Islet precursor cell (in vitro differentiated cells): ENCODE measurements around the gene THSD8.
A peak's percentile ranks its signal among the peaks of the same experiment; 100 is the strongest.
"Not testable (repeated sequence)": the region's sequence is repeated elsewhere in the genome, so short reads cannot be mapped to it uniquely, and the experiment has no call there.

Experiments used
- DNase-seq: peaks from one replicate; pipeline ENCODE4 v3.0.0-alpha.2; 2018

The THSD8 gene

DNA sequence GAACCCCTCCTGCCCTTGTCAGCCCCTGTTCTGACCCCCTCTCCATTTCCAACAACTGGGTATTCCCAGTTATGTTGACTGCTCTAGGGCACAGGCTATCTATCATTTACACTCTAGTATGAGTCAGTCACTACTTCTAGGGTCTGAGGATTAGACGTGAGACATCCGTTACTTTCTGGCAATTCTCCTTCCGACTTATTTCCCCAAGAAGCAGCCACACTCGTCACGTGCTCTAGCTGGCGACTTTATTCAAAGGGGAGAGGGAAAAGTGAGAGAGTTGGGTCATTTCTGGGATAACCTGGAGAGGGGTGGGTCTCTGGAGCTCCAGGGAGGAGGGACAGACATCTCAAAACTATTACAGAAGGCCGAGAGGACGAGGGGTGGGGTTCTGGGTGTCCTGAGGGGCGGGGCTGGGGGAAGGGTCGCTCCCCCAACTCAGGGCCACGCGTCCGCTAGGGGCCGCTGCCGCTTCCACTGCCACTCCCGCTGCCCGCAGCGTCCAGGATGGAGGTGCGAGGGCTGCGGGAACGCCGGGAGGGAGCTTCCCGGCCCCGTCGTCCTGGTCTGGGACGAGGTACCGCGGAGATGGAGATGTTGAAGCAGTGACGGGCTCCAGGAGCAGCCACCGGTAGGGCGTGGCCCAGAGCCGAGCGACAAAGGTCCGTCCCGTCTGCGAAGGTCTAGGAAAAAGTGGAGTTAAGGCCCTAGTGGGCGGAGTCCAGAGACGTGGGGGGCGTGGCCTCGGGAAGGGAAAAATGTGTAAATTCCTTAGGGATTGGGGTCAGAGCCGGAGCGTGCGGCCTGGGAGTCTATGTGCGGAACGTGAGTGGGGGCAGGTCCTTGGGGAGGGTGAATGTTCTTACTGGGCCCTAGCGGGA, 23.6 kb downstream of the THSD8 start:
- peak; percentile 85 for DNase-seq

DNA sequence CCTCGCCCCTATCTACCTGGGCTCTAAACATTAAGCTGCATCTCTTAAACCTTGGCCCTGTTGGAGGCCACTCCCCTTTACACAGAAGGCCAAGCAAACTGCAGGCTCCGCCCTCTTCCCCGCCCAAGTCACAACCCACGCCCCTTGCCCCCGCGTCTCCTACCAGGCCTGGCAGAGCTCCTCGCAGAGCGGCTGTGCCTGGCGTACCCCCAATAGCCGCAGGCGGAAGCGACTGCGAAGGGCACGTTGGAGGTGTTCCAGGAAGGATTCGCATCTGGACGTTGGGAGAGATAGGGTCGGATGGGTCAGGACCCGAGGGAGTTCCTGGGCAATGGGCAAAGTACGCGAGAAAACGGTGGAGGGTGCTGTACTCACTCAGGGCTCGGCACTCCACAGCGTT, 26.6 kb downstream of the THSD8 start:
- peak; percentile 80 for DNase-seq

DNA sequence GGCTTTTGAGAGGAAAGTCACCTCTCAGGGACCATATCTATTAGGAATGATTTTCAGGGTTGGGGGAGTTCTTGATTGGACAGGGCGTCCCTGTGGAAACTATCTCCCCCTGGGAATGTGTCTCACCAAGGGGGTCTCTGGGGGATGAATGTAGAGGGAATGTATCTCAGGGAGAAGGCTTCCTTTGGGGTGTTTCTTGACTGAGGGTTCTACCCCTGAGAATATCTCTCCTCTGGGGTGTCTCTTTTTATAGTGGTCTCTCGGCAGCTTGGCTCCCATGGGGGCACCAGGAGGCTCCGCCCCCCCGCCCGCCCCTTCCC, 31.5 kb downstream of the THSD8 start:
- no peak for DNase-seq

DNA sequence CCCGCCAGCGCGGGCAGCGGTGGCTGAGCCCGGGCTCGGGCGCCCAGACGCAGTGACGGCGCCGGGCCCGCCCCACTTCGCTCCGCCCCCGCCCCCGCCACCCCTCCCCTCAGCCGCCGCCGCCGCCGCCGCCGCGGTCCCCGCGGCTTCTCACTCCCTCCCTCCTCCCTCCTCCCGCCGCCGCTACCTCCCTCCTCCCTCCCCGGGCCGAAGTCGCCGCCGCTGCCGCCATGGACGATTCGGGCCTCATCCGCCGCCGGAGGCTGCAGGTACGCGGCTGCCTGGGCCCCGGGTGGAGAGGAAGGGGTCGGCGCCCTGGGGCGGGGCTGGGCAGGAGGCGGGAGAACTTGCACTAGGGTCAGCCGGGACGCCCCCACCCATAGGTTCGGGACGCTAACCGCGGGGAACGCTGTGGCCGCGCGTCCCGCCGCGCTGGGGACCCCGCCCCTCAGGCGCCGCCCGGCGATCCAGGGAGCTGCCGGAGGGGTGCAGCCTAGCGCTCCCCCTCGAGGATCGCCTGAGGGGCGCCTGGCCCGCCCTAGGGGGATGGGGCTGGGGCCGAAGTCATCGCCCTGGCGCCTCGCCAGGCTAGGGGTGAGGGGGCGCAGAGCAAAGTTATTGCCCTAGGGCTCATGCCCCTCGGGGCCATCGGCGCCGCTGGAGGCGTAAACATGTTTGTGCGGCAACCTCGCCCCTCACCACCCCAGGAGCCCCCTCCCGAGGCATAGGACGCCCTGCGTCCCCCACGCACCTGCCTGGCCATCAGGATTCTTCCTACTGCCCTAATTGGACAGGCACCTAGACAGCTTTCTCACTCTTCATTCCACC, 32.1 kb downstream of the THSD8 start:
- DNase-seq, result peak; percentile 81

DNA sequence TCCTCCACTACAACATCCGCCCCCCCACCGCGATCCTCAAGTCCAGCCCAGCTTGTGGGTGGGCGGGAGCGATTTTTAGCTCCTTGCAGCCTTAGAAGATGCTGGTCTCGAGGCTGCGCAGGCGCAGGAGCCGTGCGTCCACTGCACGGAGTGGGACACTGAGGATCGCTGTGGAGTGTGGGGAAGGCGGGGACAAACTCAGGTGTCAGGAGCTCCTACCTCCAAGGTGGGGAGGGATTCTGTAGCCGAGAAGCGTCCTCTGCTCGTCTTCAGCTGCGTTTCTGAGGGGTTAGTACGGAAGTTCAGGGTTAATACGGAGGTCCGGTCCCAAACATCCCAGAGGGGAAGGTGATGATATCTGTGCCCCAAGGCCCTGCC, 32.7 kb downstream of the THSD8 start, which contains the start of gene RTBDN:
Gene RTBDN (minus strand): TSS at position 14 of the 378 bp plus-strand sequence. CDS start 4,600 bp downstream, outside the sequence.
- peak; percentile 66 for DNase-seq

DNA sequence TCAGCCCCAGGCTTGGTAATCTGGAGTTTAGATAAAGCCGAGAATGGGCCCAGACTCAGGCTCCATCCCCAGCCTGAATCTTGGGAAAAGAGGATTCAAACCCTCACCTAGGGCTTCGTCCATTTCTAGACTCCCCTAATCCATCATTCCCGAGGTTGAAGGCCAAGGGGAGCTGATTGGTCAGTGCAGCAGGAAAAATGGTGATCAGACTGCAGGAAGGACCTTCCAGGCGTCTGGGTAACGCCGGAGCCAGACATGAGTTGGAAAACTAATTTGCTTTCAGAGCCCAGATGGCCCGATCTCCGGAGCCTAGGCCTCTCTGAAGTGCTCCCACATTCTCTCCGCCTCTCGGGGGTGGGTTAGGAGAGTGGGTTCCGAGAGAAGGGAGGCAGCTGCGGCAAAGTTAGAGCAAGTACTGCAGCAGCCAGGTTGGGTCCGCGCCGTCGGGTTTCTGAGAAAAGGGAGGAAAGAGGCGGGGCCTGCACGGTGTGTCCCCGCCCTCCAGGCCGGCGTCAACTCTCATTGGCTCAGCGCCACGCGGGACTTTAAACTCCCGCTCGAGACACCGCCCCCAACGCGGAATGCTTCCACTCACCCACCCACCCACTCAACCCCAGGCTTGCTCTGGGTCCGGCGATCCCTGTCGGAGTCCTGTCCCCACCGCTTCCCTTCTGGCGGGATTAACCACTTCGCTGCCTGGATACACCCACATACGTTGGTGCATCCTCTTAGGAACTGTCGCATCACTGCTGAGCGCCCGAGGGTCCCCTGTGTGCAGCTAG, 33.3 kb downstream of the THSD8 start:
- peak; percentile 68 for DNase-seq

DNA sequence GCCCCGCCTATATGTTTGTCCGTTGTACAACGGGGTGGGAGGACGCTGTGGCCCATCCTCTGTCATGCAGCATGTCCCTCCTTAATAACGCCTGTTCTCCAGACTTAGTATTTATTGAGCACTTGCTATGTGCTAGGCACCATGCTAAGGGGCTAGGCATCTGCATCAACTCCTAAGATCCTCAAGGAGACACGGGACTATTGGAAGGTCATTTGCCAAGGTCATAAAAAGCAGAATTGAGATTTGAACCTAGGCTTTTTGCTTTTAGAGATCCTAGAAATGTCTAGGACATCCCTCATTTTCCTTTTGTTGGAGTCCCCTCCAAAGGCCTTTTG, 34.6 kb downstream of the THSD8 start:
- no peak for DNase-seq

DNA sequence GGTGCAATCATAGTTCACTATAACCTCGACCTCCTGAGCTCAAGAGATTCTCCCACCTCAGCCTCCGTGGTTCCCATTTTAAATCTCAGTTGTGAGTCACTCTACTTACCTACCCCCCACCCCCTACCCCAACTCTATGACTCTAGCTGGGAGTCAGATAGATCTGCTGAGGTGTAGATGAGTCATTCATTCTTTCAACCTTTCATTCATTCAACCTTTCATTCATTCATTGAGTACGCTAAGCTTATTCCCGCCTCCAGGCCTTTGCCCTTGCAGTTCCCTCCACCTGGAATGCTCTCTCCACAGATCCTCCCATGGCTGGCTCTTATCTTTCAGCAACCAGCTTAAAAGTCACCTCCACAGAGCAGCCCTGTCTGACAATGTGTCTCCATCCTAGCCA, 35.4 kb downstream of the THSD8 start:
- peak; percentile 66 for DNase-seq

DNA sequence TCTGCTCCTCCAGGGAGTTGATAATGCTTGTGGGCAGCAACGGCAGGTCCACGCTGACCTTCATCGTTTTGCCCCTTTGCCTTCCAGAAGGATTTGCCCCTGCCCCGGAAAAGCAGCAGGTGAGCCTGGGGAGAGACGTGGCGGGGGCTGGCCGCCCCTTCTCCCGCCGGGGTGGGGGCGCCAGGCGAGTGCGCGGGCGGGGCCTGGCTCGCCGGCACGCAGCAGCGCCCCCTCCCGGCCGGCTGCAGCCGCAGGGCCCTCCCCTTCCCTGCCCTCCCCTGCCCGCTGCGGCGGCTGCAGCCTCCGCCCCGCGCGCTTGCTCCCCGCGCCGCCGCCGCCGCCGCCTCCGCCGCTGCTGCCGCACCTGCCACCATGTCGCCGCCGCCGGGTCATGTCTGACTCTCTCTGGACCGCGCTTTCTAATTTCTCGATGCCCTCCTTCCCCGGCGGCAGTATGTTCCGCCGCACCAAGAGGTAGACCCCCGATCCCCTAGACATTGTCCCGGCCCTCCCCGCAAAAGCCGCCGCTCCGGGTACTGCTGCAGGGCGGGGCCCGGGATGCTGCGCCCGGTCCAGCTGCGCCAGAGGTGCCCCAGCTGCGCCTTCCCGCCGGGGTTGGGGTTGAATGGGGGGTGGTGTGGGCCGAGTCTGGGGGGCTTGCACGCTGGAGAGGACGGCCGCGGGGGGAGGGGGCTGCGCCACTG, 36.5 kb downstream of the THSD8 start, which contains the start of gene MAST1:
Gene MAST1 (plus strand): TSS at position 334 of the 704 bp plus-strand sequence. CDS start 58 bp downstream, at position 392.
- DNase-seq, result peak; percentile 76

DNA sequence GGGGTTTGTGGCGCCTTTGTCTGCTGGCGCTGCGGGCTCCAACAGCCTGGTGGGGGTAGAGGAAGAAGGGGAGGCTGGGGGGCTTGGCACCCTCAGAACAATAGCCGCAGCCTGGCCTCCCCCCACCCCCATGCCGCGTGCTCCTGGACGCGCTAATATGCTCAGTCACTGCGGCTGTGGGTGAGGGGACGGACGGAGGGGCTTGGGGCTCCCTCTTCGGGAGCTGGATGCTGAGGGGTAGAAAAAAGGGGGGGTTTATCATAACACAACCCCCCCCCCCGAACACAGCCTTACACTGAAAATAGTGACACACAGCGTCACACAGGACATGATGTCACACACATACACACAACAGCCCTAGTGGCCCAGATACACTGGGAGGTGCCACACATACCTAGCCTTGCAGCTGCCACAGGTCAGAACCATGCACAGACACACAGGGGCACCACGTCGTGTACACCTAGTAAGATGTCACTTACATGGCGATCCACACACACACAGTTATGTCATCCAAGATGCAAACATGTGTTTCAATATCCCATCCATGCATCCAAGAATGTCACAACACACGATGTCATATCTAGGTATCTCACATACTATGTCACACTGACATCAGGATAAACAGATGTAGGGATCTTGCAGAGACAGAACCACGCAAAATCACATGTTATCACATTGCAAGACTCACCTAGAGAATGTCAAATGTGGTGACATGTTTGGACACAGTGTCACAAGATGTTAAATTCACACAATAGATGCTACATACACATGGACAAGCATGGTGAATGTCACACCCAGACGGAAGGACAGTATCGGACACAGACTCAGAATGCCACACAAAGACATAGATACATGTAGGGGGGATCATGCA, 37.3 kb downstream of the THSD8 start:
- DNase-seq, result no peak

DNA sequence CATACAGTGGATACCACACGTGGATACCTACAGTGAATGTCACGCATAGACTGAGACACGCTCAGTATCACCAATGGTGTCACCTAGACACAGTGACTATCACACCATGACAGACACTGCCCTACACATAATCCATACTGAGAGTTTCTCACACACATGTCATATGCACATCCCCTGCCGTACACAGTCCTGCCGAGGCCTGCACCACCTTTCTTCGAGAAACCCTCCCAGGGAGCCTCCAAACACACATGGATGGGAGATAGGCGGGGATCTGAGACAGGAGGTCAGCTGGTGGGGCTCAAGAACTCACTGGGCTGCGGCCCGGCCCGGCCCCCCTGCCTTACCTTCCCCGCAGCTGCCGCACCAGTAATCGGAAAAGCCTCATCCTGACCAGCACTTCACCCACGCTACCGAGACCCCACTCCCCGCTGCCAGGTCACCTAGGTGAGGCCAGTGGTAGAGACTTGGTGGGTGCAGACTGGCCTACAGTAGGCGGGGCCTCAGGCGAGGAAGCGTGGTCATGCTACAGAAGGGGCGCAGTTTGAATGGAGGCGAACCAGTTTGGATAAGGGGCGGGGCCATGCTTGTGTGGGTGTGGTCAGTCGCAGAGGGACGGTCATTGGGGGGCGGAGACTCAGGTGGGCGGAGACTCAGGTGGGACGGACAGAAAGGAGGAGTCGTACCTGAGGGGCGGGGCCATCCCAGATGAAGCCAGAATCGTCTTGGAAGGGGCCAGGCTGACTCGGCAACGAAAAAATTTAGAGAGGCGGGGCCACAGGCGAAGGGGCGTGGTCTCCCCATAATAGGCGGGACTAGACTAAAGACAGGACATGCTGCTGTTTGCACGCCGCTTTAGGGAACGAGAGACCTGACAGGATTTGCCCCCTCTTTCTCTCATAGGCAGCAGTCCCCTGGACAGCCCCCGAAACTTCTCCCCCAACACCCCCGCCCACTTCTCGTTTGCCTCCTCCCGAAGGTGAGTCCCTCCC, 38.5 kb downstream of the THSD8 start:
- peak; percentile 97 for DNase-seq

DNA sequence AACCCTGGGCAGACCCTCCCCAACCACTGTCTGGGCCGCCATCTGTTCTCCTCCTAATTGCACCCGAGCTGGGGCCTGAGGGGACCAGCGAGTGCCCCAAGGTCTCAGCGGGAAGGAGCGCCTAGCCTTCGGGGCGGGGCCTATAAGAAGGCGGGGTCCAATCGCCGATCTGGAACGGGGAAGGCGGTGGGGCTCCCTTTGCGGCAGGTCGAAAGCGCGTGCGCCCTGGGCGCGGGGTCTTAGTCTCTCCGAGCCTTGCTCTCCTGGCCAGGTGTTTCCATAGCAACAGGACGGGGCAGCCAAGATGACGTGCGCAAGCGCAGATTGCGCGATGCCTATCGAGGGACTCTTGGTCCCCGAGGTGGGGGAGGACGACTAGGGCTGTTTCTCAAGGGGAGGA, 39.2 kb downstream of the THSD8 start:
- DNase-seq, result peak; percentile 94

DNA sequence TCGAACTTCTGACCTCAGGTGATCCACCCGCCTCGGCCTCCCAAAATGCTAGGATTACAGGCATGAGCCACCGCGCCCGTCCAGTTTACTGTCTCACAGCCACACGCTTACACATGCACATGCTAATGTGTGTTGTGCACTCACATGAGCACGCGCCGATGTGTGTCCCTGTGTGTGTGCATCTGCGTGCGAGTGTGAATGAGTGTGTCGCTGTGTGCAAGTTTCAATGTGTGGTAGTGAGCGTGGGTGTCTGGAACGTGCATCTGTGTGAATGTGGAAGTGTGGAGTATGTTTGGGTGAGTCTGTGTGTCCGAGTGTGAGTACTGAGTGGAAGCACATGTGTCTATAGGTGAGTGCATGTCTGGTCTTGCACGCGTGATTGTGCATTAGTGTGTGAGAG, 40.6 kb downstream of the THSD8 start:
- DNase-seq, result no peak

DNA sequence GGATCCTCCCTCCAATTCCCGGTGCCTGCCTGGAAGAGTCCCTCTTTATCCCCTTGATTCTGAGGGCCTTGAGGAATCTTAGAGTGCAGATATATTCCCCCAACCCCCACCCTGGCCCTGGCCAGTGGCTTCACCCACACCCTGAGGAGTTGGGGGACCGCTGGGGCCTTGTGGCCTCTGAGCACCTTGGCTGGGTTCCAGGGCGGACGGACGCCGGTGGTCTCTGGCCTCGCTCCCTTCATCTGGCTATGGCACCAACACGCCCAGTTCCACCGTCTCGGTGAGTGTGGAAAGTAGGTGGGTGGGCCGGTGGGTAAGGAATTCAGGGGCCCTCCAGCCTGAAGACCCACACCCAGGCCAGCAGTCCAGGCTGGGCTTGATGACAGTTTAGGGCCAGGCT, 41.5 kb downstream of the THSD8 start:
- no peak for DNase-seq

DNA sequence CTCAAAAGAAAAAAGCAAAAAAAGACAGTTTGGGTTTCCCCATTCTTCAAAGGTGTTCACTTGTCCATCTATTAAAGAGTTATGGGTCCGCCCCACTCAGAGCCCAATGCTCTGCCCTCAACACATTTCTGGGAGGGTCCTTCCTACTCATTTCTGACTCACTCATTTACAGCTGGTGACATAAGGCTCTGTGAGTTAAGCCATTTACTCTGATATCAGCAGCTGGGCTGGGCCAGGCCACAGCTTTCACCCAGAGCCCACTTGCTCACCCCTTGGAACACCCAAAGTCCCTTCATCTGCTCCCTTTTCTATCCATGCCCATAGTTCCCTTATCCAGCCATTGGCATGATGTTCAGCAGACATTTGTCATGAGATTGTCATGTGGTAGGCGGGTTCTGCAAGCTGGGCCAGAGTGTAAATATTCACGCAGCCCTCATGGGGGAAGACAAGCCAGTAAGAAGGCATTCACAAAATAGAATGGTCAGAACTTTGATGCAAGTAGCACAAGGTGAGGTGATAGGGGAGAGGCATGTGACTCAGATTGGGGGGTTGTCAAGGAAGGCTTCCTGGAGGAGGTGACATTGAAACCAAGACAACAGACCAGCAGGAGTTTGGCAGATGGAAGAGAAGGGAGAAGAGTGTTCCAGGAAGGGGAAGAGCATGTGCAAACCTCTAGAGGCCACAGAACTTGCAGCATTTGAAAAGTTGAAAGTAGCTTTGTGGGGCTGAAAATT, 42.3 kb downstream of the THSD8 start:
- DNase-seq, result no peak

DNA sequence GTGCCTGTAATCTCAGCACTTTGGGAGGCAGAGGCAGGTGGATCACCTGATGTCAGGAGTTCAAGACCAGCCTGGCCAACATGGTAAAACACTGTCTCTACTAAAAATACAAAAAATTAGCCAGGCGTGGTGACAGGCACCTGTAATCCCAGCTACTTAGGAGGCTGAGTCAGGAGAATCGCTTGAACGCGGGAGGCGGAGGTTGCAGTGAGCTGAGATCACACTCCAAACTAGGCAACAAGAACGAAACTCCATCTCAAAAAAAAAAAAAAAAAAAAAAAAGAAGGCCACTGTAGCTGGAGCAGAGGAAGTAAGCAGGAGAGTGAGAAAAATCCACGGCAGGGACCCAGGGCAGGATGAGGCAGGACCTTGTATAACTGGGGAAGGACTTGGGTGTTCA, 44.7 kb downstream of the THSD8 start:
- DNase-seq, result not testable (repeated sequence)

DNA sequence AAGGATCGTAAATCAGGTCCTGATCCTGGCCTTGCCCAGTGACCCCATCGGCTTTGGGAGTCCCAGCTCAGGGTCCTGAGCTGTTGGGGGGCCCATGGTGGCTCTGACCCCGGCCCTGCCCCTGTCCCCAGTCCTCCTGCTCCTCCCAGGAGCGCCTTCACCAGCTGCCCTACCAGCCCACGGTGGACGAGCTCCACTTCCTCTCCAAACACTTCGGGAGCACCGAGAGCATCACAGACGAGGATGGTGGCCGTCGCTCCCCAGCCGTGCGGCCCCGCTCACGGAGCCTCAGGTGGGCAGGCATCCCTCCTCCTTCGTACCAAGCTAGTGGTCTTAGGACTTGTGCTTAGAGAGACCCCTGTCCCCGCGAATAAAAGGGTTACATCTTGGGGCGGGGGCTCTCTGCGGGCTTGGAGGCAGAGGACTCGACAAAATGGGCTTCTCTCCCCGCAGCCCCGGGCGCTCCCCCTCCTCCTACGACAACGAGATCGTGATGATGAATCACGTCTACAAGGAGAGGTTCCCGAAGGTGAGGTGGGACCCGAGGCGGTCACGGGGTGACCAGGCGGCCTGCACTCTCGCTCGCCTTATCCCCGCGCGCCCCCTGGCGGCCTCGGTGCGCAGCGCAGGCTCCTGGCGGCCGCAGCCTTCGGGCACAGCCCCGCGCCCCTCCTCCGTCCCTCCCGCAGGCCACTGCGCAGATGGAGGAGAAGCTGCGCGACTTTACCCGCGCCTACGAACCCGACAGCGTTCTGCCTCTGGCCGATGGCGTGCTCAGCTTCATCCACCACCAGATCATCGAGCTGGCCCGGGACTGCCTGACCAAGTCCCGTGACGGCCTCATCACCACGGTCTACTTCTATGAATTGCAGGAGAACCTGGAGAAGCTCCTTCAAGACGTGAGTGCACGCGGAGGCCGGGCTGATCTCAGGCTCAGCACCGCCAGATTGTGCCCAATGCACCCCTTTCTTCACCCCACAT, 45.6 kb downstream of the THSD8 start:
- peak; percentile 94 for DNase-seq
